ENCODE measurements around the gene ARHGAP25.
"Not testable (repeated sequence)": the region's sequence is repeated elsewhere in the genome, so short reads cannot be mapped to it uniquely, and the experiment has no call there.

The ARHGAP25 gene

GRCh38 chr2:68790600-68790999, 56.0 kb downstream of the ARHGAP25 start:
- DNase-seq (ENCODE audit: low read depth in 2 of 3, low spot score in 2 of 3), result no peak

- no peak for DNase-seq (ENCODE audit: low read depth in 2 of 3, low spot score in 2 of 3)
These were observed 57.3 kb downstream of the ARHGAP25 start for GRCh38 chr2:68791914-68792313.

- no peak for DNase-seq (ENCODE audit: low read depth in 2 of 3, low spot score in 2 of 3)
These were observed 58.1 kb downstream of the ARHGAP25 start for GRCh38 chr2:68792751-68793150.

- DNase-seq (ENCODE audit: low read depth in 2 of 3, low spot score in 2 of 3), result no peak
These were observed 61.8 kb downstream of the ARHGAP25 start for GRCh38 chr2:68796295-68796905.

GRCh38 chr2:68798569-68798968, 64.0 kb downstream of the ARHGAP25 start:
- DNase-seq (ENCODE audit: low read depth in 2 of 3, low spot score in 2 of 3), result no peak

- no peak for DNase-seq (ENCODE audit: low read depth in 2 of 3, low spot score in 2 of 3)
These were observed 64.8 kb downstream of the ARHGAP25 start for GRCh38 chr2:68799140-68800026.

- no peak for DNase-seq (ENCODE audit: low read depth in 2 of 3, low spot score in 2 of 3)
These were observed 65.4 kb downstream of the ARHGAP25 start for GRCh38 chr2:68800027-68800401.

DNA sequence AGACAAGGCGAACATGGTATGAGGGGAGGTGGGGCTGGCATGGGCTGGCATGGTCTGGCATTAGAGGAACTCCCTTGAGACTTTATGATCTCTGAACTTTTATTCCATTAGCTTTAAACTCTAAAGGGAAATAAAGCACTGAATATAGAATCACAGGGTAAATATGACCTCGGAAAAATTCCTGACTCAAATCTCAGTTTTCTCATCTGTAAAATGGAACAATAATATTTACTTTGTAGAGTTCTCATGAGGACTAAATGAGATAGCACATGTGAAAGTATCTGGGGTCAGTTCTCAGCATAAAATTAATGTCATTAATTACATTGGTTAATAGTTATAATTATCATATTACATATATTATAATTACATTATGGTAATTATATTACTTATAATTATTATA, 65.9 kb downstream of the ARHGAP25 start:
- DNase-seq (ENCODE audit: low read depth in 2 of 3, low spot score in 2 of 3), result no peak

DNA sequence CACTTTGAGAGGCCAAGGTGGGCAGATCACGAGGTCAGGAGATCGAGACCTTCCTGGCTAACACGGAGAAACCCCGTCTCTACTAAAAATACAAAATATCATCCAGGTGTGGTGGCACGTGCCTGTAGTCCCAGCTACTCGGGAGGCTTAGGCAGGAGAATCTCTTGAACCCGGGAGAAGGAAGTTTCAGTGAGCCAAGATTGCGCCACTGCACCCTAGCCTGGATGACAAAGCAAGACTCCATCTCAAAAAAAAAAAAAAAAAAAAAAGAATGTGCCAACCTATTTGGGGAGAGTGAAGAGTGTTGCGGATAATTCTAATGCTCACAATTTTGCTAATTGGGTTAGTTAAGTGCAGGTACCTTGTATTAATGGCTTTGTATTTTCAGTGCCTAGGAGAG, 67.5 kb downstream of the ARHGAP25 start:
- not testable (repeated sequence) for DNase-seq (ENCODE audit: low read depth in 2 of 3, low spot score in 2 of 3)

GRCh38 chr2:68805025-68805424, 70.4 kb downstream of the ARHGAP25 start:
- DNase-seq (ENCODE audit: low read depth in 2 of 3, low spot score in 2 of 3), result no peak

DNA sequence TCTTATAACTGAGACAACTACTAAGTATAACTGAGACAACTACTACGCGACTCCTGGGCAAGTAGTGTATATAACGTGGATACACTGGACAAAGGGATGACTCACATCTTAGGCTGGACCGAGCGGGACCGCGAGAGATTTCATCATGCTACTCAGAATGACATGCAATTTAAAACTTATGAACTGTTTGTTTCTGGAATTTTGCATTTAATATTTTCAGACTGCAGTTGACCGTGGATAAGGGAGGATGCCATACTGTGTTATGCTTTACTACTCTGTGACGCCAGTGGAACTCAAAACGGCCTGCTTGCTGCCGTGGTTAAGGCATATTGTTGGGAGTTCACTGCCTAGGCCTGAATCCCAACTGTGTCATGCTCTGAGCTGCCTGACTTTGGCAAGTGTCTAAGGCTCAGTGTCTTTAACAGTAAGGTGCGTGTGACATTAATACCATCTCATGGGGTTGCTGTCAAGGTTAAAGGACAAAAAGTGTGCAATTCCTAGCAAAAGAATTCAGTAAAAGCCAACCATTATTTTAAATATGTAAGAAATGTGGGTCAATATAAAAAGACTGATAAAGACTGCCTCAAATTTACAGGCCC, 72.0 kb downstream of the ARHGAP25 start:
- DNase-seq (ENCODE audit: low read depth in 2 of 3, low spot score in 2 of 3), result no peak

DNA sequence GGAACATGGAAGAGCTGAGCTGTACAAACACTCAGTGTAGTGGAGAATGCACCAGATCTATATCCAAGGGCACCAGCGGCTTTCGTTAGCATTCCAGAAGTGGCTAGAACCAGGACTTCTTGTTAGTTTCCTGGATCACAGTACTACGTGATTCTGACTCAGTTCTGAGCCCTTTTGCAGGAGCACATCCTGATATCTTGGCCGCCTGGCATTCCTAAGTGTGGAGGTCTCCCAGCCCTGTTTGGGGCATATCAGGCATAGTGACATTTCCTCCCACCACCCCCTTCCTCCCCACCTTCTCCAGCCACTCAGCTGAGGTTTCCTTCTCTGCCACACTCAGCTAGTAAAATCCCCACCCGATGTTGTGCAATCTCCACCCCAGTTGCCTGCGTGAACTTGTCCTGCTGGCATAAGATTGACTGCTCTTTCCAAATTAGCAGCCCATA, 73.2 kb downstream of the ARHGAP25 start:
- no peak for DNase-seq (ENCODE audit: low read depth in 2 of 3, low spot score in 2 of 3)

GRCh38 chr2:68809324-68810240, 75.0 kb downstream of the ARHGAP25 start:
- DNase-seq (ENCODE audit: low read depth in 2 of 3, low spot score in 2 of 3), result no peak

GRCh38 chr2:68811364-68811763, 76.8 kb downstream of the ARHGAP25 start:
- DNase-seq (ENCODE audit: low read depth in 2 of 3, low spot score in 2 of 3), result no peak

GRCh38 chr2:68812251-68812650, 77.6 kb downstream of the ARHGAP25 start:
- no peak for DNase-seq (ENCODE audit: low read depth in 2 of 3, low spot score in 2 of 3)

GRCh38 chr2:68813596-68813995, 79.0 kb downstream of the ARHGAP25 start:
- DNase-seq (ENCODE audit: low read depth in 2 of 3, low spot score in 2 of 3), result no peak

- DNase-seq (ENCODE audit: low read depth in 2 of 3, low spot score in 2 of 3), result no peak
These were observed 82.7 kb downstream of the ARHGAP25 start for GRCh38 chr2:68817306-68817705.

- no peak for DNase-seq (ENCODE audit: low read depth in 2 of 3, low spot score in 2 of 3)
These were observed 84.9 kb downstream of the ARHGAP25 start for GRCh38 chr2:68819556-68819955.

DNA sequence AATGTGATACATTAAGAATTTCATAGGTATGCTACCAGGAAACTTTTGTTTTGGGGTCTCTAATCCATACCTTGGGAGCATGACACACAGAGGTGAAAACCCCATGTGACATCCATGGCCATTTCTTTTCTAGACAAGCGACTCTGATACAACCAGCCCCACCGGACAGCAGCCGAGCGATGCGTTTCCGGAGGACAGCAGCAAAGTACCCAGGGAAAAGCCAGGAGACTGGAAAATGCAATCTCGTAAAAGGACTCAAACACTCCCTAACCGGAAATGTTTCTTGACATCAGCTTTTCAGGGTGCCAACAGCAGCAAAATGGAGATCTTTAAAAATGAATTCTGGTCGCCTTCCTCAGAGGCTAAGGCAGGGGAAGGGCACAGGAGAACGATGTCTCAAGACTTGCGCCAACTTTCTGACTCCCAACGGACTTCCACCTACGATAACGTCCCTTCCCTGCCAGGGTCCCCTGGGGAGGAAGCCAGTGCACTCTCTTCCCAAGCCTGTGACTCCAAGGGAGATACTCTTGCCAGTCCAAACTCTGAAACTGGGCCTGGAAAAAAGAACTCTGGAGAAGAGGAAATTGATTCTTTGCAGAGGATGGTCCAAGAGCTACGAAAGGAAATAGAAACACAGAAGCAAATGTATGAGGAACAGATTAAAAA, 87.7 kb downstream of the ARHGAP25 start:
- no peak for DNase-seq (ENCODE audit: low read depth in 2 of 3, low spot score in 2 of 3)

- DNase-seq (ENCODE audit: low read depth in 2 of 3, low spot score in 2 of 3), result no peak
These were observed 90.2 kb downstream of the ARHGAP25 start for GRCh38 chr2:68824831-68825230.

DNA sequence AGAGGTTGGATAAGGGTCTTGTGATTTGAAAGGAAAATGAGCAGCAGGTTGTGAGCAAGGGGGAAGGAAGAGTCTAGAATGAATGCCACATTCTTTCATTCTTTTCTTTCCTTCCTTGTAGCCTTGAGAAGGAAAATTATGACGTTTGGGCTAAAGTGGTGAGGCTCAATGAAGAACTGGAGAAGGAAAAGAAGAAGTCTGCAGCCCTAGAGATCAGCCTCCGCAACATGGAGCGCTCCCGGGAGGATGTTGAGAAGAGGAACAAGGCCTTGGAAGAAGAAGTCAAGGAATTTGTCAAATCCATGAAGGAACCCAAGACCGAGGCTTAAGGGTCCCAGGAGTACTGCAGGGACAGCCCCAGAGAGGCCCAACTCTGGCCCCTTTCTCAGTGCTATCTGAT, 91.3 kb downstream of the ARHGAP25 start:
- no peak for DNase-seq (ENCODE audit: low read depth in 2 of 3, low spot score in 2 of 3)

Measured in activated CD8-positive, alpha-beta memory T cell treated with anti-CD3 and anti-CD28 coated beads for 48 hours (primary cell).